ENCODE measurements around the gene MTMR2. TPM values are rescaled to one million over a fixed set of nuclear protein-coding genes. Genes with fewer than 3 reads are reported as not detected.

MTMR2 gene
- total RNA-seq, 1 experiment from 2014 or later = 36.8 TPM

- no peak for DNase-seq
- Histone ChIP-seq H3K36me3 (replicated peaks; ENCODE audit: control insufficient read depth, insufficient read depth, low read length) (peaks cover under 1% of the 10 kb centered on the region; the same call in 1 of the 2 replicates), H3K4me3 (ENCODE audit: insufficient read depth, low read depth, low read length) (no peak overlapping the region), H3K27me3 (ENCODE audit: control insufficient read depth, insufficient read depth, low read length) (no peaks in the 10 kb centered on the region)
Measured at GRCh38 chr11:95794086-95794485, 129.8 kb downstream of the MTMR2 start.

GRCh38 chr11:95793116-95793515 lies 130.8 kb downstream of the MTMR2 start:
- no peaks in the 10 kb centered on the region for H3K27me3 ChIP-seq (ENCODE audit: control insufficient read depth, insufficient read depth, low read length)
- no peak for DNase-seq
- H3K4me3 ChIP-seq (ENCODE audit: insufficient read depth, low read depth, low read length) = no peak overlapping the region
- H3K36me3 ChIP-seq (replicated peaks; ENCODE audit: control insufficient read depth, insufficient read depth, low read length) = no peaks in the 10 kb centered on the region

GRCh38 chr11:95792700-95793099 lies 131.2 kb downstream of the MTMR2 start:
- H3K27me3 ChIP-seq (ENCODE audit: control insufficient read depth, insufficient read depth, low read length) = no peaks in the 10 kb centered on the region
- DNase-seq = no peak
- no peak overlapping the region for H3K4me3 ChIP-seq (ENCODE audit: insufficient read depth, low read depth, low read length)
- no peaks in the 10 kb centered on the region; the same call in none of the 2 replicates for H3K36me3 ChIP-seq (replicated peaks; ENCODE audit: control insufficient read depth, insufficient read depth, low read length)

- DNase-seq = no peak
- Histone ChIP-seq H3K4me3 (ENCODE audit: insufficient read depth, low read depth, low read length) (no peak overlapping the region), H3K27me3 (ENCODE audit: control insufficient read depth, insufficient read depth, low read length) (no peaks in the 10 kb centered on the region)
Measured at GRCh38 chr11:95792200-95792599, 131.7 kb downstream of the MTMR2 start.

GRCh38 chr11:95791709-95792033 lies 132.2 kb downstream of the MTMR2 start:
- Histone ChIP-seq H3K27me3 (ENCODE audit: control insufficient read depth, insufficient read depth, low read length) (no peaks in the 10 kb centered on the region), H3K36me3 (replicated peaks; ENCODE audit: control insufficient read depth, insufficient read depth, low read length) (peaks cover 2% of the 10 kb centered on the region), H3K4me3 (ENCODE audit: insufficient read depth, low read depth, low read length) (peak overlapping the region; percentile 70)
- DNase-seq = no peak

More at GRCh38 chr11:95792200-95792599, 131.7 kb downstream of the MTMR2 start:
- peaks cover 2% of the 10 kb centered on the region for H3K36me3 ChIP-seq (replicated peaks; ENCODE audit: control insufficient read depth, insufficient read depth, low read length)

GRCh38 chr11:95790933-95791708 lies 132.8 kb downstream of the MTMR2 start:
- no peaks in the 10 kb centered on the region for H3K27me3 ChIP-seq (ENCODE audit: control insufficient read depth, insufficient read depth, low read length)
- peak overlapping the region; percentile 70 for H3K4me3 ChIP-seq (ENCODE audit: insufficient read depth, low read depth, low read length)
- H3K36me3 ChIP-seq (replicated peaks; ENCODE audit: control insufficient read depth, insufficient read depth, low read length) = peaks cover 2% of the 10 kb centered on the region
- DNase-seq = peak; percentile 33

- Histone ChIP-seq H3K4me3 (ENCODE audit: insufficient read depth, low read depth, low read length) (peak within 1 kb of the TSS; percentile 70), H3K36me3 (replicated peaks; ENCODE audit: control insufficient read depth, insufficient read depth, low read length) (peaks cover 4% of the 10 kb centered on the region), H3K27me3 (ENCODE audit: control insufficient read depth, insufficient read depth, low read length) (no peaks in the 10 kb centered on the region)
- DNase-seq = peak; percentile 87
Measured at GRCh38 chr11:95790123-95790932, 133.6 kb downstream of the MTMR2 start, which contains the start of gene CEP57. TSS of gene CEP57 (plus strand) at chr11:95790498. CDS start at chr11:95790699, 201 bp downstream.

GRCh38 chr11:95789506-95790122 lies 134.3 kb downstream of the MTMR2 start, which contains the start of gene FAM76B:
TSS of gene FAM76B (minus strand) at chr11:95789782. CDS start at chr11:95789478, 304 bp downstream.
- H3K36me3 ChIP-seq (replicated peaks; ENCODE audit: control insufficient read depth, insufficient read depth, low read length) = peaks cover 10% of the 10 kb centered on the region
- peak; percentile 88 for DNase-seq
- no peaks in the 10 kb centered on the region for H3K27me3 ChIP-seq (ENCODE audit: control insufficient read depth, insufficient read depth, low read length)
- peak within 1 kb of the TSS; percentile 70 for H3K4me3 ChIP-seq (ENCODE audit: insufficient read depth, low read depth, low read length)

GRCh38 chr11:95788921-95789505 lies 134.9 kb downstream of the MTMR2 start:
- Histone ChIP-seq H3K36me3 (replicated peaks; ENCODE audit: control insufficient read depth, insufficient read depth, low read length) (peaks cover 11% of the 10 kb centered on the region), H3K27me3 (ENCODE audit: control insufficient read depth, insufficient read depth, low read length) (no peaks in the 10 kb centered on the region), H3K4me3 (ENCODE audit: insufficient read depth, low read depth, low read length) (peak overlapping the region; percentile 70)
- DNase-seq = peak; percentile 54

Other genes with a start within 250 kb of the MTMR2 start
- gene FAM76B, start 134.3 kb downstream of the MTMR2 start, total RNA-seq (2014; rRNA removed; shearing (Covaris generic)) = 25.0 and 38.3 TPM in 2 replicates
- gene CEP57, start 133.6 kb downstream of the MTMR2 start, total RNA-seq (2014; rRNA removed; shearing (Covaris generic)) = 55.2 and 94.9 TPM in 2 replicates